Ishikawa (cell line): ENCODE measurements around the gene UBE2L5.

Experiments
- CEBPB ChIP-seq: IDR thresholded peaks from 2 replicates; pipeline ENCODE4 v1.6.1; 2012
- CREB1 ChIP-seq: IDR thresholded peaks from 2 replicates; pipeline ENCODE4 v1.6.1; 2012; ENCODE audit warnings: low read depth
- EGR1 ChIP-seq: IDR thresholded peaks from 2 replicates; pipeline ENCODE4 v1.6.1; 2012
- EP300 ChIP-seq: IDR thresholded peaks from 2 replicates; pipeline ENCODE4 v1.6.1; 2012; ENCODE audit warnings: borderline replicate concordance
- FOXM1 ChIP-seq: IDR thresholded peaks from 2 replicates; pipeline ENCODE4 v1.6.1; 2012; ENCODE audit warnings: low read depth, borderline replicate concordance
- NFIC ChIP-seq: IDR thresholded peaks from 2 replicates; pipeline ENCODE4 v1.6.1; 2012
- RAD21 ChIP-seq: IDR thresholded peaks from 2 replicates; pipeline ENCODE4 v1.6.1; 2012; ENCODE audit warnings: low read depth
- TAF1 ChIP-seq: IDR thresholded peaks from 2 replicates; pipeline ENCODE4 v1.6.1; 2012; ENCODE audit warnings: low read depth, mild to moderate bottlenecking
- TCF12 ChIP-seq: IDR thresholded peaks from 2 replicates; pipeline ENCODE4 v1.6.1; 2012; ENCODE audit warnings: low read depth
- TEAD4 ChIP-seq: IDR thresholded peaks from 2 replicates; pipeline ENCODE4 v1.6.1; 2012
- YY1 ChIP-seq: IDR thresholded peaks from 2 replicates; pipeline ENCODE4 v1.6.1; 2012; ENCODE audit warnings: low read depth
- ZBTB7A ChIP-seq: IDR thresholded peaks from 2 replicates; pipeline ENCODE4 v1.6.1; 2012; ENCODE audit warnings: low read depth
- TF ChIP-seq, protein P1 (sequence below): IDR thresholded peaks from 2 replicates; pipeline ENCODE4 v1.6.1; 2012
- TF ChIP-seq, protein P2 (sequence below): IDR thresholded peaks from 2 replicates; pipeline ENCODE4 v1.6.1; 2012; ENCODE audit warnings: low read depth, mild to moderate bottlenecking
- TF ChIP-seq, protein P3 (sequence below): IDR thresholded peaks from 2 replicates; pipeline ENCODE4 v1.6.1; 2012

The UBE2L5 gene

DNA sequence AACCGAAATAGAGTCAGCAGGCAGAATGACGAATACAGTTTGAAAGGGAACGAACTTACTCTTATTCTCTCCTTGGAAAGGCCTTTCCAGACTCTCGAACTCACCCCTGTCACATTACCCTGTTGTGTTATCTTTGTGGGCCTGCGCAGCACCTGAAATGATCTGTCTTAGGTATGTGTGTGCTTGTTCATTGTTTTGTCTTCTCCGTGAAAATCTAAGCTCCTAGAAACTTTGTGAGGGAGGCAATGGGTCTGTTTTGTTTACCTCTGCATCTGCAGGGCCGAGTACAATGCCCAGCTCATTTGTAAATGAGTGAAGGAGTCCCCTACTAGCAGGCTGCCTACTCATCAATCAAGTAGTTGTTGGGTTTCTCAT, 23.8 kb downstream of the UBE2L5 start:
- TF ChIP-seq ZBTB7A (no peak), TCF12 (no peak), EP300 (no peak), YY1 (no peak), NFIC (no peak), RAD21 (no peak), CREB1 (no peak), TEAD4 (no peak), CEBPB (no peak), FOXM1 (no peak), TAF1 (no peak), EGR1 (no peak)
- TF ChIP-seq, protein P1, sequence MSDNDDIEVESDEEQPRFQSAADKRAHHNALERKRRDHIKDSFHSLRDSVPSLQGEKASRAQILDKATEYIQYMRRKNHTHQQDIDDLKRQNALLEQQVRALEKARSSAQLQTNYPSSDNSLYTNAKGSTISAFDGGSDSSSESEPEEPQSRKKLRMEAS: no peak
- TF ChIP-seq, protein P2, sequence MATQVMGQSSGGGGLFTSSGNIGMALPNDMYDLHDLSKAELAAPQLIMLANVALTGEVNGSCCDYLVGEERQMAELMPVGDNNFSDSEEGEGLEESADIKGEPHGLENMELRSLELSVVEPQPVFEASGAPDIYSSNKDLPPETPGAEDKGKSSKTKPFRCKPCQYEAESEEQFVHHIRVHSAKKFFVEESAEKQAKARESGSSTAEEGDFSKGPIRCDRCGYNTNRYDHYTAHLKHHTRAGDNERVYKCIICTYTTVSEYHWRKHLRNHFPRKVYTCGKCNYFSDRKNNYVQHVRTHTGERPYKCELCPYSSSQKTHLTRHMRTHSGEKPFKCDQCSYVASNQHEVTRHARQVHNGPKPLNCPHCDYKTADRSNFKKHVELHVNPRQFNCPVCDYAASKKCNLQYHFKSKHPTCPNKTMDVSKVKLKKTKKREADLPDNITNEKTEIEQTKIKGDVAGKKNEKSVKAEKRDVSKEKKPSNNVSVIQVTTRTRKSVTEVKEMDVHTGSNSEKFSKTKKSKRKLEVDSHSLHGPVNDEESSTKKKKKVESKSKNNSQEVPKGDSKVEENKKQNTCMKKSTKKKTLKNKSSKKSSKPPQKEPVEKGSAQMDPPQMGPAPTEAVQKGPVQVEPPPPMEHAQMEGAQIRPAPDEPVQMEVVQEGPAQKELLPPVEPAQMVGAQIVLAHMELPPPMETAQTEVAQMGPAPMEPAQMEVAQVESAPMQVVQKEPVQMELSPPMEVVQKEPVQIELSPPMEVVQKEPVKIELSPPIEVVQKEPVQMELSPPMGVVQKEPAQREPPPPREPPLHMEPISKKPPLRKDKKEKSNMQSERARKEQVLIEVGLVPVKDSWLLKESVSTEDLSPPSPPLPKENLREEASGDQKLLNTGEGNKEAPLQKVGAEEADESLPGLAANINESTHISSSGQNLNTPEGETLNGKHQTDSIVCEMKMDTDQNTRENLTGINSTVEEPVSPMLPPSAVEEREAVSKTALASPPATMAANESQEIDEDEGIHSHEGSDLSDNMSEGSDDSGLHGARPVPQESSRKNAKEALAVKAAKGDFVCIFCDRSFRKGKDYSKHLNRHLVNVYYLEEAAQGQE: no peak
- TF ChIP-seq, protein P3, sequence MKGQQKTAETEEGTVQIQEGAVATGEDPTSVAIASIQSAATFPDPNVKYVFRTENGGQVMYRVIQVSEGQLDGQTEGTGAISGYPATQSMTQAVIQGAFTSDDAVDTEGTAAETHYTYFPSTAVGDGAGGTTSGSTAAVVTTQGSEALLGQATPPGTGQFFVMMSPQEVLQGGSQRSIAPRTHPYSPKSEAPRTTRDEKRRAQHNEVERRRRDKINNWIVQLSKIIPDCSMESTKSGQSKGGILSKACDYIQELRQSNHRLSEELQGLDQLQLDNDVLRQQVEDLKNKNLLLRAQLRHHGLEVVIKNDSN: no peak

DNA sequence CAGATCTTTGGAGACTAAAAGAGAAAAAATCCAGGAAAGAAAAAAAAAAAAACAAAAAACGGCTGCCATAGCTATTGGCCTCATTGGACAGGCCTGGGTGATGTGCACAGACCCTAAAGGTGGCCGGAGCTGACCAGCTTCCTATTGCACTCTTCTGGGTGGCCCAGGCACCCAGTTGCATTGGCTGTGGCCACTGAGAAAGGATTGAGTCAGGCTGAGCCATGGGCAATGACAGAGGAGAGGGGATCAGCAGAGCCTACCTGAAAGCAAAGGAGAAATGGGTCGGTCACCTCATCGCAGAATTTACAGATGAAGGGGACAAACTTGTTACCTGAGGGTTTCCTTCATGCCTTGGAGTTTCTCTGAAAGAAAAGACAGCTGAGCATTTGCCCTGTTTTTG, 26.1 kb downstream of the UBE2L5 start:
- TF ChIP-seq, protein P3: no peak
- TF ChIP-seq ZBTB7A: no peak
- TF ChIP-seq EGR1: no peak
- TF ChIP-seq, protein P2: no peak
- no peak for TF ChIP-seq FOXM1
- TF ChIP-seq NFIC: no peak
- TF ChIP-seq, protein P1: no peak

DNA sequence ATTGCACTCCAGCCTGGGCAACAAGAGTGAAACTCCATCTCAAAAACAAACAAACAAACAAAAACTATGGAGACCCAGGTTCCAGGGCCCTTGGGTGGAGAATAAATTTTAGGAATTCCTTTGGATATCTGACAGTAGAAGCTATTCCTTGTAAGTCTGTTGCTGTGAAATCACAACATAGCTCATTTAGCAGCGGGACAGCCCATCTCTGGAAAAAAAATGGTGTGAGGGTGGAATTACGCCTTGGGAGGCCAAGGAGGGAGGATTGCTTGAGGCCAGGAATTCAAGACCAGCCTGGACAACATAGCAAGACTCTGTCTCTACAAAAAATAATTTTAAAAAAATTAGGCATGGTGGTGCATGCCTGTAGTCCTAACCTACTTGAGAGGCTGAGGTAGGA, 27.8 kb downstream of the UBE2L5 start:
- no peak for TF ChIP-seq RAD21
- no peak for TF ChIP-seq TEAD4

DNA sequence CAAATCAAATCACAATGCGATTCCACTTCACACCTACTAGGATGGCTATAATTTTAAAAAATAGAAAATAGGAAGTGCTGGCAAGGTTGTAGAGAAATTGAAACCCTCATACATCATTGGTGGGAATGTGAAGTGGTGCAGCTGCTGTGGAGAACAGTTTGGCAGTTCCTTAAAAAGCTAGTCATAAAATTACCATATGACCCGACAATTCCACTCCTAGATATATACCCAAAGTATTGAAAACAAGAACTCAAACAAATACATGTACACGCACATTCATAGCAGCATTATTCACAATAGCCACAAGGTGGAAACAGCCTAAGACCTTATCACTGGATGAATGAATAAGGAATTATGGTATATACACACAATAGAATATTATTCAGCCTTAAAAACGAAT, 31.4 kb downstream of the UBE2L5 start:
- TF ChIP-seq CREB1 (no peak), RAD21 (peak; percentile 20; the same call in 1 of the 2 replicates), TAF1 (no peak)

DNA sequence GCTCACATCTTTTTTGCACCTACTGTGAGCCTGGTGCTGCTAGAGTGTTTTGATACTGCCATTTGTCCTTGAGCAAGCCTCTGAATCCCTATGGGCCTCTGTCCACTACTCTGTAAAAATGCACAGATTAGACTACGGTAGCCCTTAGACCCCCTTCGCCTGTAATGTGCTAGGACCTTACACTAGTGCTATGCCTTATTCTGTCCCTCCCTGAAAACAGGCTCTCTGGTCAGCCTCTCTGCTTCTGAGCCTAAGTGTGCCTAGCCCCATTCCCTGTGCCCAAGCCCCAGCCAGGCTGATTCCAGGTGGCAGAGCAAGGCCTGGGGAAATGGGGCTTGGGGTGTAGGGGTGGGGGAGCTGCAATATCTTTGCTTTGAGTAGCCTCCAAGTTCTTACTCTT, 32.7 kb downstream of the UBE2L5 start:
- TF ChIP-seq ZBTB7A (no peak), NFIC (no peak), FOXM1 (no peak), TAF1 (no peak), RAD21 (no peak), TEAD4 (no peak), CEBPB (no peak), TCF12 (no peak), EGR1 (no peak)
- TF ChIP-seq, protein P2: no peak
- TF ChIP-seq, protein P1: no peak
- TF ChIP-seq, protein P3: no peak
